Mesothelial cell of epicardium (in vitro differentiated cells): Measurements from ENCODE around the gene MYO1H. TPM values are rescaled to one million over a fixed set of nuclear protein-coding genes. Genes with fewer than 3 reads are reported as not detected.

Experiments
- DNase-seq, 2 experiments: peaks; one replicate each; pipeline ENCODE4 v3.0.0; 2021; ENCODE audit warnings: low spot score in 2 of 2; ENCODE audit not compliant: unreplicated experiment in 2 of 2
- H3K27ac Mint-ChIP-seq: 2 replicates; pipeline ENCODE4 v1.8.0; 2021; ENCODE audit warnings: mixed read lengths
- H3K27me3 Mint-ChIP-seq: 2 replicates; pipeline ENCODE4 v1.8.0; 2021; ENCODE audit warnings: low read depth, mixed read lengths
- H3K36me3 Mint-ChIP-seq: 2 replicates; pipeline ENCODE4 v1.8.0; 2021; ENCODE audit warnings: mixed read lengths
- H3K4me1 Mint-ChIP-seq: 2 replicates; pipeline ENCODE4 v1.8.0; 2021; ENCODE audit warnings: mixed read lengths
- H3K4me3 Mint-ChIP-seq: 2 replicates; pipeline ENCODE4 v1.8.0; 2021; ENCODE audit warnings: mild to moderate bottlenecking, moderate library complexity, mixed read lengths
- H3K9me3 Mint-ChIP-seq: 2 replicates; pipeline ENCODE4 v1.8.0; 2021; ENCODE audit warnings: mixed read lengths
- total RNA-seq: library from RNA; stranded (reverse); gene quantifications from 3 replicates; pipeline ENCODE4 v1.2.1, GENCODE V29; 2021
- TF ChIP-seq, protein P1 (sequence below): fragments of 200-600 bp; sonication (generic); IDR thresholded peaks from one replicate; pipeline ENCODE4 v1.5.0; 2021; ENCODE audit warnings: antibody characterized with exemption; ENCODE audit not compliant: unreplicated experiment

The MYO1H gene
- total RNA-seq, 1 donor from 2014 or later, result not detected

DNA sequence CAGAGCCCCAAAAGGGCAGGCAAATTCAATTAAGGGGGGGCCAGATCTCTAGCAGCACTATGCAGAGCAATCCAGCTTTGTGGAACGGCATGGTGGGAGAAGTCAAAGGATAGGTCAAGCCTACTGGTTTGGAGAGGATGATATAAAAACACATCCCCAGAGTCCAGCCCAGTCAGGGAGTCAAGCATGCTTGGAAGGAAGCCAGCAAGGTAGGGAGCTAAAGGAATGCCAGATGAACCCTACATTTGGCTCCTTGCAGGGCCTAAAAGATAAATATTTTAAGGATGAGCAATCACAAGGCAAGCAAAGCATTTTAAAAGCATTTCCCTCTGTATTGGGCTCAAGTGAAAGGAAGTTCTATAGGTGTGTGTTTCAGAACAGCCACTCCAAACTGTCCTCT lies 108.0 kb downstream of the MYO1H start:
- no peak for DNase-seq
- no peaks in the 10 kb centered on the region for H3K27me3 Mint-ChIP-seq
- H3K36me3 Mint-ChIP-seq, result peaks cover 41% of the 10 kb centered on the region
- H3K4me1 Mint-ChIP-seq, result peaks cover 22% of the 10 kb centered on the region
- no peaks in the 10 kb centered on the region for H3K9me3 Mint-ChIP-seq
- H3K27ac Mint-ChIP-seq, result no peak overlapping the region
- no peak overlapping the region for H3K4me3 Mint-ChIP-seq
- TF ChIP-seq, protein P1, sequence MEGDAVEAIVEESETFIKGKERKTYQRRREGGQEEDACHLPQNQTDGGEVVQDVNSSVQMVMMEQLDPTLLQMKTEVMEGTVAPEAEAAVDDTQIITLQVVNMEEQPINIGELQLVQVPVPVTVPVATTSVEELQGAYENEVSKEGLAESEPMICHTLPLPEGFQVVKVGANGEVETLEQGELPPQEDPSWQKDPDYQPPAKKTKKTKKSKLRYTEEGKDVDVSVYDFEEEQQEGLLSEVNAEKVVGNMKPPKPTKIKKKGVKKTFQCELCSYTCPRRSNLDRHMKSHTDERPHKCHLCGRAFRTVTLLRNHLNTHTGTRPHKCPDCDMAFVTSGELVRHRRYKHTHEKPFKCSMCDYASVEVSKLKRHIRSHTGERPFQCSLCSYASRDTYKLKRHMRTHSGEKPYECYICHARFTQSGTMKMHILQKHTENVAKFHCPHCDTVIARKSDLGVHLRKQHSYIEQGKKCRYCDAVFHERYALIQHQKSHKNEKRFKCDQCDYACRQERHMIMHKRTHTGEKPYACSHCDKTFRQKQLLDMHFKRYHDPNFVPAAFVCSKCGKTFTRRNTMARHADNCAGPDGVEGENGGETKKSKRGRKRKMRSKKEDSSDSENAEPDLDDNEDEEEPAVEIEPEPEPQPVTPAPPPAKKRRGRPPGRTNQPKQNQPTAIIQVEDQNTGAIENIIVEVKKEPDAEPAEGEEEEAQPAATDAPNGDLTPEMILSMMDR, result no peak

DNA sequence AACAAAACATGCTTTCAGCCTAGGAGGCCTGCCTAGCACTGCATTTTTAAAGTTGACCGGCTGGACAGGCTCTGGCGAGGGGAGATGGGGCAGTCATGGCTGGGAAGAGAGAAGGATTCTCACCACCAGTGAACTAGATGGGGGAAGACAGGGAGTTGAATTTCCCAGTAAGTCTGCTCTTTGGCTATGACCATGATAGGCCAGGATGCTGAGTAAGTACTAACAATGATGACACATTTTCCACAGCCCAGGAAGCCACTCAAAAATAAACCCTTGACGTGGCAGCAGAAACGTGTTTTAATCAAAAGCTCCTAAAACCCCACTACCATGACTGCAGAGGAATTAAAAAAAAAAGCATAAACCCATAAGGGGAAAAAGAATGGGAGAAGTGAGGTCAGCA lies 110.4 kb downstream of the MYO1H start:
- Mint-ChIP-seq H3K4me3 (no peak overlapping the region), H3K27ac (peak overlapping the region; percentile 71), H3K9me3 (no peaks in the 10 kb centered on the region), H3K4me1 (peaks cover 45% of the 10 kb centered on the region), H3K27me3 (no peaks in the 10 kb centered on the region), H3K36me3 (peaks cover 33% of the 10 kb centered on the region)
- TF ChIP-seq, protein P1, result no peak
- DNase-seq, result no peak

DNA sequence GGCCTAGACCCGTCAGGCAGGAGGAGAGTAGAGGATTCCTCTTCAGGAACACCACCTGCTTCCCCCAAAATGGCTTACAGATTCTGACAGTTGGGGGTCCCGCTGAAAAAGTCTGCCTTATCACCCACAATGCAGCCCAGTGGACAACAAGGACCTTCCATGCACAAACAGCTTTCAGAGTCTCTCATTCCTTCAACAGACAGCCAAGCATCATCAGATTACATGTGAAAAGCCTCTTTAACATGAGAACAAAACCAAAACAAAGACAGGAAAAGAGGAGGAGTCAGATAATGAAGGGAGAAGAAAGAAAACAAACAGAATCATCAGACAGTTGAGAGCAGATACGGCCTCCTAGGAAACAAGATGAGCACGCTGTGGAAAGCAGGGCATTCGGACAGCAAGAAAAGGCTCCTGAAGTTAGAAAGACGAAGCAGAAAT lies 111.1 kb downstream of the MYO1H start:
- no peaks in the 10 kb centered on the region for H3K27me3 Mint-ChIP-seq
- TF ChIP-seq, protein P1, result no peak
- DNase-seq, result no peak
- no peak overlapping the region for H3K4me3 Mint-ChIP-seq
- no peaks in the 10 kb centered on the region for H3K9me3 Mint-ChIP-seq
- peak overlapping the region; percentile 99 for H3K27ac Mint-ChIP-seq
- H3K36me3 Mint-ChIP-seq, result peaks cover 28% of the 10 kb centered on the region
- peaks cover 52% of the 10 kb centered on the region for H3K4me1 Mint-ChIP-seq

DNA sequence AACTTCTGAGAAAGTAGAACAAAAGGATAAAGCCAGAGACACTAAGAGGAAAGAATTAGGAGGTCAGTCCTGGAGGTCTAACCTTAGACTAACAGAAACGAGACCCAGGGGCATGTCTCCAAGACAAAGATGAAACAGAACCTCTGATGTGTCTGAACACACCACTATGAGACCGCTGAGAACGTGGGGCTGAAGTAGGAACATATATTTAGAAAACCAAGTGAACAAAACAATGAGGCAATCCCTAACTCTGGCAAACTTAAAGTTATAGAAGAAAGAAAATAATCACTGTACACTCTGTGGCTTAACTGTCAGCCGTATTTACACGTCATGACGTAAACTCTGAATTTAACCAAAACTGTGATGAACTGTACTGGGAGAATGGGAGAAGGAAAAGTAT lies 111.5 kb downstream of the MYO1H start:
- Mint-ChIP-seq H3K27ac (peak overlapping the region; percentile 99), H3K4me3 (no peak overlapping the region), H3K36me3 (peaks cover 25% of the 10 kb centered on the region), H3K27me3 (no peaks in the 10 kb centered on the region), H3K4me1 (peaks cover 57% of the 10 kb centered on the region), H3K9me3 (no peaks in the 10 kb centered on the region)
- no peak for DNase-seq
- TF ChIP-seq, protein P1, result no peak

DNA sequence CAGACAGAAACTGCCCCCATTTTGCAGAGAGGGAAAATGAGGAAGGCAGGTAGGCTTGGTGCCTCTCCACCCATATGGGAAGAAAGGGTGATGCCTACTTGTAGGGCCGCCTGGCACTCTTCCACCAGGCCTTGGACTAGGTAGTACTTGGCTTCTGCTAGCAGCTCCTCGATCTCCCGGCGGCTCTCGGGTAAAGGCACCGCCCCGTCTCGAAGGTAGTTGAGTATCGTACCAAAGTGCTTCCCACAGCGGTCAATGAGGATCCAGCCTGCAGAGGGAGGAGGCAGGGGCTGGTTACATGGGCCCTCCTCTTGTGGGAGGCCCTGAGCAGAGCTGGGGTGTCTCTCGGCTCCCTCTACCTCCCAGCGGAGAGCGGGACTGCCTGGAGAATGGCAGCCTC lies 112.8 kb downstream of the MYO1H start:
- H3K9me3 Mint-ChIP-seq, result no peaks in the 10 kb centered on the region
- no peak overlapping the region for H3K4me3 Mint-ChIP-seq
- no peaks in the 10 kb centered on the region for H3K27me3 Mint-ChIP-seq
- H3K27ac Mint-ChIP-seq, result peak overlapping the region; percentile 99
- peaks cover 28% of the 10 kb centered on the region for H3K36me3 Mint-ChIP-seq
- TF ChIP-seq, protein P1, result no peak
- peaks cover 68% of the 10 kb centered on the region for H3K4me1 Mint-ChIP-seq
- no peak for DNase-seq
